CD14-positive monocyte (primary cell): ENCODE measurements around the gene RXRG. TPM values are rescaled to one million over a fixed set of nuclear protein-coding genes. Genes with fewer than 3 reads are reported as not detected.

ENCODE experiments used
- DNase-seq, 3 donors: peaks; one replicate each; pipeline ENCODE4 v3.0.0-alpha.2; 2011 to 2022
- H2AFZ ChIP-seq: 2 replicates; pipeline ENCODE4 v1.6.0; 2012; ENCODE audit warnings: mild to moderate bottlenecking, low read depth, low read length, inconsistent platforms; ENCODE audit not compliant: insufficient read depth, poor library complexity, severe bottlenecking
- H3K27ac ChIP-seq, 2 donors: 1 replicate in 1 of 2; 2 replicates in 1 of 2; pipeline ENCODE4 v1.5.1; 2012 to 2013; ENCODE audit warnings: low read length in 2 of 2, control low read depth in 1 of 2, inconsistent platforms in 1 of 2, low read depth in 1 of 2, mild to moderate bottlenecking in 1 of 2
- H3K27me3 ChIP-seq, 2 donors: one replicate each; pipeline versions ENCODE4 v1.6.0 to v1.6.1; 2011 to 2013; ENCODE audit warnings: low read length in 2 of 2; ENCODE audit not compliant: control insufficient read depth in 2 of 2, insufficient read depth in 2 of 2
- H3K36me3 ChIP-seq, 2 donors: replicated peaks in 1 of 2; 1 replicate in 1 of 2; 2 replicates in 1 of 2; pipeline versions ENCODE4 v1.5.1 to v1.6.1; 2012 to 2013; ENCODE audit warnings: low read length in 2 of 2, control low read depth in 1 of 2, inconsistent platforms in 1 of 2, mild to moderate bottlenecking in 1 of 2; ENCODE audit not compliant: insufficient read depth in 2 of 2, control insufficient read depth in 1 of 2
- H3K4me1 ChIP-seq, 2 donors: 1 replicate in 1 of 2; 2 replicates in 1 of 2; pipeline versions ENCODE4 v1.5.1 to v1.6.1; 2012 to 2013; ENCODE audit warnings: low read length in 2 of 2, control low read depth in 1 of 2, inconsistent platforms in 1 of 2, mild to moderate bottlenecking in 1 of 2, moderate library complexity in 1 of 2; ENCODE audit not compliant: insufficient read depth in 2 of 2, control insufficient read depth in 1 of 2
- H3K4me2 ChIP-seq: replicated peaks from 2 replicates; pipeline ENCODE3; 2012; ENCODE audit warnings: low read length, moderate library complexity, mild to moderate bottlenecking; ENCODE audit not compliant: poor library complexity, severe bottlenecking; ENCODE audit errors: extremely low read depth
- H3K4me3 ChIP-seq, 3 experiments: fragments of 200-600 bp in 1 of 3; sonication (generic) in 1 of 3; replicated peaks in 1 of 3; 1 replicate in 2 of 3; 2 replicates in 1 of 3; pipeline ENCODE4 v1.5.1; 2011 to 2013; ENCODE audit warnings: low read length in 3 of 3, mild to moderate bottlenecking in 3 of 3, control low read depth in 2 of 3, low read depth in 2 of 3, inconsistent platforms in 1 of 3, moderate library complexity in 1 of 3
- H3K79me2 ChIP-seq: 2 replicates; pipeline ENCODE4 v1.6.0; 2012; ENCODE audit warnings: mild to moderate bottlenecking, control low read depth, inconsistent platforms, low read length, moderate library complexity; ENCODE audit not compliant: insufficient read depth
- H3K9ac ChIP-seq: 2 replicates; pipeline ENCODE4 v1.6.0; 2017; ENCODE audit warnings: low read length, mild to moderate bottlenecking; ENCODE audit not compliant: insufficient read depth, poor library complexity, severe bottlenecking
- H3K9me3 ChIP-seq, 2 donors: replicated peaks in 1 of 2; 1 replicate in 1 of 2; 2 replicates in 1 of 2; pipeline versions ENCODE4 v1.5.1 to v1.6.1; 2012 to 2013; ENCODE audit warnings: low read length in 2 of 2, control low read depth in 1 of 2; ENCODE audit not compliant: control insufficient read depth in 1 of 2, insufficient read depth in 1 of 2
- H4K20me1 ChIP-seq: 2 replicates; pipeline ENCODE4 v1.6.0; 2012; ENCODE audit warnings: mild to moderate bottlenecking, low read length, control low read depth, moderate library complexity; ENCODE audit not compliant: insufficient read depth
- H3K27ac Mint-ChIP-seq, 7 donors: one replicate each; pipeline ENCODE4 v1.8.0; 2020; ENCODE audit warnings: mild to moderate bottlenecking in 7 of 7, mixed read lengths in 7 of 7, moderate library complexity in 6 of 7, inconsistent platforms in 2 of 7
- H3K27me3 Mint-ChIP-seq, 3 donors: one replicate each; pipeline ENCODE4 v1.8.0; 2021 to 2022; ENCODE audit warnings: low read depth in 3 of 3, mild to moderate bottlenecking in 3 of 3, mixed read lengths in 3 of 3, moderate library complexity in 3 of 3, inconsistent platforms in 1 of 3
- H3K36me3 Mint-ChIP-seq, 2 donors: one replicate each; pipeline ENCODE4 v1.8.0; 2020; ENCODE audit warnings: mixed read lengths in 2 of 2, inconsistent platforms in 1 of 2, mild to moderate bottlenecking in 1 of 2
- H3K4me1 Mint-ChIP-seq: one replicate; pipeline ENCODE4 v1.8.0; 2020; ENCODE audit warnings: mild to moderate bottlenecking, mixed read lengths
- H3K4me3 Mint-ChIP-seq, 2 donors: one replicate each; pipeline ENCODE4 v1.8.0; 2020; ENCODE audit warnings: mild to moderate bottlenecking in 2 of 2, mixed read lengths in 2 of 2, moderate library complexity in 1 of 2
- H3K9me3 Mint-ChIP-seq, 7 donors: one replicate each; pipeline ENCODE4 v1.8.0; 2020 to 2022; ENCODE audit warnings: mixed read lengths in 7 of 7, mild to moderate bottlenecking in 6 of 7, moderate library complexity in 6 of 7, inconsistent platforms in 2 of 7
- WGBS: methylation state at CpG from one replicate; pipeline ENCODE4 v1.1.5; 2013; ENCODE audit warnings: missing lambda C conversion rate; ENCODE audit not compliant: insufficient coverage; 5-methylcytosine and 5-hydroxymethylcytosine counted together
- intact Hi-C, 2 donors: fragments of 100-400 bp; cut with micrococcal nuclease; formaldehyde crosslinking; loops; one replicate each; pipeline versions ENCODE4 v1.15.0 to v1.15.1; 2023
- polyA plus RNA-seq, 3 donors: library from polyadenylated mRNA; depleted of rRNA in 1 of 3; unstranded in 2 of 3; stranded (reverse) in 1 of 3; fragments of 300-500 nt in 2 of 3; fragments of >200 nt in 1 of 3; fragmentation: Illumina TruSeq in 2 of 3; gene quantifications; 1 replicate in 2 of 3; 2 replicates in 1 of 3; pipeline ENCODE4 v1.2.3, GENCODE V29; 2012 to 2021
- TF ChIP-seq, protein P1 (sequence below): fragments of 200-600 bp; IDR thresholded peaks from one replicate; pipeline ENCODE4 v1.8.0; 2022; ENCODE audit warnings: antibody characterized with exemption, mild to moderate bottlenecking

RXRG gene
- polyA plus RNA-seq, 3 donors: not detected

DNA sequence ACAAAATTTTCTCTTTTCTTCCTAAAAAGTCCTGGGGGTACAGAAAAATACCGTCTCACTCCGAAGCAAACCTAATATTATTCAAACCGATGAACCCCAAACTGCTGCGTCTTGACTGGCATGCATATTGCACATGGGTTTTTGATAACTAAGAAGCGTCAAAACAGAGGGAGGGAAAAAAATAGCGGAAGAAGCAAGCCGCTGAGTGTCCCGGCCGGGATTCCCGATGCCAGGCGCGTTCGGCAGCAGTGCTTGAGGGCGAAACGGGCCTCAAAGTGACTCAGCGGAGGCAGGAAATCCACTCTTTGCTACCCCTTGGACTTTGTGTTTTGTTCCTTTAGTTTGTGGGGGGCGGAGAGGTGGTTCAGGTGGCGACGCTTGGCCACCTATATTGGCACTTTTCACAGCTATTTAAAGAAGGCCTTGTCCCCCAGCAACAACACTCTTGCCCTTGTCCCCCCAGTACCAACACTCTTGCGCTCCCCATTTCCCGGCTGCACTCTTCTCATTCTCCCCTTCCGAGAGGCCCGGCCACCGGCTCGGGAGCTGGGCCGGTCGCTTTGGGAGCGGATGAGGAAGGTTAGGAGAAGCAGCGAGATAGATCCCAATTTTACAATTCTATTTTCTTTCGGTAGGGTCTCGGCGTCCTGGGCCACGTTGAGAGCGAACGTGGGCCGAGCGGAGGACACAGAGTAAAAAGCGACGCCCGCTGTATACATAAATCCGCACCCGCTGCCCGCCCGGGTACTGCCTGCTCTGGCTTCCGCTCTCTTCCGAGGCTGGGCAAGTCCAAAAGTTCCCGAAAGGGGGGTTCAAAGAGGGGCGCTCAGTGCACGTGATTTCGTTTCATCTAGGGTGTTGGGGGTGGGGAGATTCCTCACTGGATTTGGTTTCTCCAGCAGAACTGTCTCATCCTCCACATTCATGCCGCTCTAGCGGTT lies 90.9 kb downstream of the RXRG start:
- intact Hi-C loops: no loop called here
- H2AFZ ChIP-seq: no peak overlapping the region
- no peaks in the 10 kb centered on the region for H3K79me2 ChIP-seq
- H3K27ac Mint-ChIP-seq: no peak overlapping the region
- 4% methylated on average over 22 of the region's 52 CpGs for WGBS
- TF ChIP-seq, protein P1, sequence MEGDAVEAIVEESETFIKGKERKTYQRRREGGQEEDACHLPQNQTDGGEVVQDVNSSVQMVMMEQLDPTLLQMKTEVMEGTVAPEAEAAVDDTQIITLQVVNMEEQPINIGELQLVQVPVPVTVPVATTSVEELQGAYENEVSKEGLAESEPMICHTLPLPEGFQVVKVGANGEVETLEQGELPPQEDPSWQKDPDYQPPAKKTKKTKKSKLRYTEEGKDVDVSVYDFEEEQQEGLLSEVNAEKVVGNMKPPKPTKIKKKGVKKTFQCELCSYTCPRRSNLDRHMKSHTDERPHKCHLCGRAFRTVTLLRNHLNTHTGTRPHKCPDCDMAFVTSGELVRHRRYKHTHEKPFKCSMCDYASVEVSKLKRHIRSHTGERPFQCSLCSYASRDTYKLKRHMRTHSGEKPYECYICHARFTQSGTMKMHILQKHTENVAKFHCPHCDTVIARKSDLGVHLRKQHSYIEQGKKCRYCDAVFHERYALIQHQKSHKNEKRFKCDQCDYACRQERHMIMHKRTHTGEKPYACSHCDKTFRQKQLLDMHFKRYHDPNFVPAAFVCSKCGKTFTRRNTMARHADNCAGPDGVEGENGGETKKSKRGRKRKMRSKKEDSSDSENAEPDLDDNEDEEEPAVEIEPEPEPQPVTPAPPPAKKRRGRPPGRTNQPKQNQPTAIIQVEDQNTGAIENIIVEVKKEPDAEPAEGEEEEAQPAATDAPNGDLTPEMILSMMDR: no peak
- H3K9ac ChIP-seq: no peak overlapping the region
- peak overlapping the region in 1 of 2 donors; percentile 84 for H3K4me3 Mint-ChIP-seq
- no peaks in the 10 kb centered on the region for H3K36me3 Mint-ChIP-seq
- H3K9me3 ChIP-seq: peaks cover 0 to 44% of the 10 kb centered on the region in 2 donors
- no peak overlapping the region for H3K4me3 ChIP-seq
- H3K4me2 ChIP-seq: no peak overlapping the region
- peaks cover 88 to 98% (median 94%) of the 10 kb centered on the region in 3 donors for H3K27me3 Mint-ChIP-seq
- H3K4me1 Mint-ChIP-seq: peaks cover 8% of the 10 kb centered on the region
- DNase-seq: no peak
- H4K20me1 ChIP-seq: no peaks in the 10 kb centered on the region
- peaks cover 84 to 97% of the 10 kb centered on the region in 2 donors for H3K27me3 ChIP-seq
- peaks cover 0 to 17% (median 4%) of the 10 kb centered on the region in 7 donors for H3K9me3 Mint-ChIP-seq
- H3K36me3 ChIP-seq: no peaks in the 10 kb centered on the region
- no peaks in the 10 kb centered on the region for H3K4me1 ChIP-seq
- H3K27ac ChIP-seq: no peak overlapping the region

DNA sequence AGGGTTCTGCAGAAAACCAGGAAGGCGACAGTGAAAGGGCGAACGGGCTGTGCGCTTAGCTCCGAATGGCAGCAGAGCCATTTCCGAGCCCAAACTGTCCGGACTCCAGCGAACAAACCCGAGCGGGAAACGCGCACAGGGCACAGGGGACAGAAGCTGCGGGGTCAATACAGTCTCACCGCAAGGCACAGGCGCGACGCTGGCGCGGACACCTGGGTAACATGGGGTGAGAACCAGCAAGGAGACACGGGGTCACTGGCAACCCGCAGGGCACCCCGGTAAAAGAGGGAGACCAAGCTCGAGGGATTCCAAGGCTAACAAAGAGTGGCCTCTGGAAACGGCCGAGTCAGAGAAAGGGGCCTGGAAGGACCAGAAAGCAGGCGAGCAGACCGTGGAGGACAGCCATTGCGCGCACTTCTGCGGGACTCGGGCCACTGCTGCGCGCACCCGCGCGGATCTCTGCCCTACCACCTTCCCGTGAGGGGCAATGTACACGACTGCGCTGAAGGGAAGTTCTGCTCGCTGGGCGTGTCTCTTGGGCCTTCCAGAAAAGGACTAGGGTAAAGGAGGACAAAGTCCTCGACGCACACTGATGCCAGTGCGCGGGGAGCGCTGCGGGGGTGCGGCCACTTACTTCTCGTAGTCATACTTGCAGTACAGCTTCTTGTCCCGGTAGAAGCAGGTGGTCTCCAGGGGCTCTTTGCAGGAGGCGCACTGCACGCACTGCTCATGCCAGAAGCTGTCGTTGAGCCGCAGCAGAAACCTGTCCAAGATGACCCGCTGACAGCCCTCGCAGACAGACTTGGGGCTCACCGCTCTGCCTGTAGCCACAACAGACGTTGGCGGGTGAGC lies 92.3 kb downstream of the RXRG start:
- Mint-ChIP-seq H3K27ac (no peak overlapping the region), H3K36me3 (no peaks in the 10 kb centered on the region), H3K27me3 (peaks cover 90 to 98% (median 91%) of the 10 kb centered on the region in 3 donors), H3K9me3 (peaks cover 0 to 17% (median 4%) of the 10 kb centered on the region in 7 donors), H3K4me1 (peaks cover 8% of the 10 kb centered on the region), H3K4me3 (peak overlapping the region in 1 of 2 donors; percentile 83)
- Histone ChIP-seq H3K27ac (no peak overlapping the region), H3K4me2 (no peak overlapping the region), H4K20me1 (no peaks in the 10 kb centered on the region), H3K27me3 (peaks cover 80 to 94% of the 10 kb centered on the region in 2 donors), H3K79me2 (no peaks in the 10 kb centered on the region), H3K4me1 (no peaks in the 10 kb centered on the region), H3K9me3 (peaks cover 0 to 44% of the 10 kb centered on the region in 2 donors), H3K36me3 (no peaks in the 10 kb centered on the region), H2AFZ (no peak overlapping the region), H3K4me3 (no peak overlapping the region), H3K9ac (no peak overlapping the region)
- WGBS: 2% methylated on average over 59 of the region's 59 CpGs
- TF ChIP-seq, protein P1: no peak
- intact Hi-C loops: no loop called here
- no peak for DNase-seq
